NK-92 treated with Interleukin-12 subunit alpha and Interleukin-12 subunit beta, amount 100 ng/mL, for 24 hours (cell line): ENCODE results near the gene LRRIQ4.
A peak's percentile ranks its signal among the peaks of the same experiment; 100 is the strongest.

Experiments
- DNase-seq: peaks from one replicate; lab custom pipeline; 2025; lab: John Stamatoyannopoulos, UW

LRRIQ4 gene

DNA sequence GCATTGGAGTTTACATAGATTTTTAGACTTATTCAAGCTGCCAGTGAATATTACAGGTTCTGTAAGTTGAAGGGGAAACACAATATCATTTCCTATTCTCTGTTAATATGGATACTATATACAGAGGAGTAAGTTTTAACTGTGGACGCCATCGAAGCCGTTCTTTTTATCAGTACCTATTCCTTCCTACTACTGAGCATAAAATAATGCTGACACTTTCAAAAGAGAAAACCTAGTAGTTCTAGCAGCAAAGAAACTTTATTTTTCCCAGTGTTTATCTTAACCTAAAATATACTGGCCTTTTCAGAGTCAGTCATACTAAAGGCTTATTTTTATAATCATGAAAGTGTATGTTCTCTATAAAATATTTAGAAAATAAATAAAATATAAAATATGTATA lies 42.8 kb downstream of the LRRIQ4 start:
- DNase-seq = no peak

DNA sequence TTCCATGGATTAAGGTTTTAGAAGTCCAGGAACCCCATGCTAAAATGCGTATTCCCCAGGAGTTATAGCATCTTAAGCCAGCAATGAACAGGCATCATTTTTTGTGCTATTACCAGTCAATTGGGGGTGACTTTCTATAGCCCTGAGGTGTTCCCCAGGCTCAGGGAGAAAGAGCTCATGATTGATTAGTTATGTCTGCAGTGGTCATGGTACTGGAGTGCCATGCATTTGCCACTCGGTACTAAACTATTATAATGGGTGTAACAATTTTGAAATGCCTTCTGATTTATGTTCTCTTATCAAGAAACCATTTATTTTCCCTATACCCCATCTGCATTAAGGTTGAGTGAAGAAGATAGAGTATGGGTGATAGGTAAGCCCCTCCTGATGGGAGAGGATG lies 45.1 kb downstream of the LRRIQ4 start:
- DNase-seq = no peak

DNA sequence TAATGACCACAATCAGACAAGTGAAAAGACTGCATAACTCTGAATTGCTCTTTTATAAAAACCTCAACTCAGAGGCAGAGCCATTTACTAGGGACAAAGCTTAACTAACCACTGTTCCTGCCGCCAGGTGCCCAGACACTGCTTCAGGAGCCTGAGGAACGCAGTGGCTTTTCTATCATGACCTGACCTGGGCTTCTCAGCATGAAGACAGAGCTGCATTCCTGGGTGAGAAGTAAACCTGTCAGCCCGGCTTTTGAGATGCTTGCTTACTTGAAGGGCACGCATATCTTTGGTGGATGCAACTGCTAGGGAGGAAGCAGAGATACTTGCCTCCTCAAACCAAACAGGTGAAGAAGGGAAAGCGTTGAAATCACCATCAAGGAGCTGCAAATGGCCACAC lies 49.2 kb downstream of the LRRIQ4 start:
- DNase-seq = no peak

DNA sequence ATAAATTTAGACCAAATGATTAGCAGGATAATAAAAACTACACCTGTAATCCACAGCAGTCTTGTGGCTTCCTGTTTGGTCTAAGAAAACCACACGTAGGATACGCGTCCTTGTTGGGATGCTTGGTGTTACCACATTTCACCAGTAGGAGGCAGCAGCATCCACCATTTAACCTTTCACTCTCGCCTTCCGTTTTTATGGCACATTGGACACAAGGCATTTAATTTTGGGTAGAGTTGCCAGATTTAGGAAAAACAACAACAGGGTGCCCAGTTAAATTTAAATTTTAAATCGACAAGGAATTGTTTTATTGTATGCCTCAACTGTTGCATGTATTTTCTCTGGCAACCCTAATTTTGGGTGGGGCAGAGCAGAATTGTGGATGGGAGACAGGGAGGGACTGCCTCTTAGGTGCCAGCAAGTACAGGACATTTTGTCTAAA lies 50.8 kb downstream of the LRRIQ4 start:
- peak; percentile 31 for DNase-seq

DNA sequence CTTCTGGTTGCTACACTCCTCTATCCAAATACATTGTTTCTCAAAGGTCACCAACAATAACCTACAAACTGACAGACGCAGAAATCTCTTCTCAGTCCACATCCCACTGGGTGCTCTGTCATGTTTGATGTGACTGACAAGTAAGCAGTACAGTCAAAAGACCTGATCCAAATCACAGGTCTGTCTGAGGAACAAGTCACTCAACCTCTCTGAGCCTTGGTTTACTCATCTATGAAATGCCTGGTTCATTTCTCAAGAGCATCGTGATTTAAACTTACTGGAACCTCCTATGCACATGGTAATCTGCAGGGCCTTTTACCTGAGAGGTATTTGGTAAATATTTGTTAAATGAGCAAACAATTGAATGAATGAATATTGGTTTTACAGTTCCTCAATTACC lies 51.6 kb downstream of the LRRIQ4 start:
- DNase-seq = no peak

DNA sequence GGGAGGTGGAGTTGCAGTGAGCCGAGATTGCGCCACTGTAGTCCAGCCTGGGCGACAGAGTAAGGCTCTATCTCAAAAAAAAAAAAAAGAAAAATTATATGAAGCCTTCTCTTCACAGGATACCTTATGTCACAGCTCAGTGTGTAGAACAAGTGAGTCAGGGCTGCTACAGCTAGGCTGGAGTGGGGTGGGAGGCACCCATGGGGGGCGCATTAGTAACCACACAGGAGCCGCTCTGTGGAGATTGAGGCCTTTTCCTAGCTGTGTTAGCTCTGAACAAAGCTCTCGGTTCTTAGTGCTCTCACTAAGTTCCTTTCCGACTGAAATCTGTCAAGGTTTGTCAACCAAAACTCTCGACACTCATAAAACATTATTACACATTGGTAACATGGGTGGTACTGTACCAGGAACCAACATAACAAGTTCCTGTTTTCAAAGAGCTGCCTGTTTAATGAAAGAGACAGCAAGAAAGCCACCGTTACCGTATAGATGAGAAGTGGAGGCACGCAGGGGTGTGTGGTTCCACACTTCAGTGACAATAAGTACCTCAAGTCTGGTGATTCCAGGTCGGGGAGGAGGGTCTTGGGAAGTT lies 52.6 kb downstream of the LRRIQ4 start:
- no peak for DNase-seq

DNA sequence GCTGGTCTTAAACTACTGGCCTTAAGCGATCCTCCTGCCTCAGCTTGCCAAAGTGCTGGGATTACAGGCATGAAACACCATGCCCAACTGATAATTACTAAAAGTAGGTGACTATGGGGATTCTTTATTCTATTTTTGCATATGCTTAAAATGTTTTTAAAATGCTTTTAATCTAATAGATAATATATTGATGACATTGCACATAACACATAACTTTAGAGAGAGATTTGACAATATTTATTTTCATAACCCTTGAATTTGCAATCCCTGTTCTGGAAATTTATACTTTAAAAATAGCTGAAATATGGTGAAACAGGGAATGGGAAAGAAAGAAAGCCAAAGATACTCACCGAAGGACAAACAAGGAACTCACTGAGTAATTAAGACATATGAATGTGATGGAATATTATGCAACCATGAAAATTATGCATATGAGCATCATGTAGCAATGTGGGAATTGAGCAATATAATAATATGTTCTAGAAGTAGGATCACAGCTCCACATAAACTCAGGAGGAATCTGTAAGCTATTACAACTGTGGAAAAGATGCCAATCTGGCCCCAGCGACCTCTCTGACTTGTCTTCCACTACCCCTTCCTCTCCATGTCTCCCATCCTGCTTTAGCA lies 55.0 kb downstream of the LRRIQ4 start:
- DNase-seq = no peak

DNA sequence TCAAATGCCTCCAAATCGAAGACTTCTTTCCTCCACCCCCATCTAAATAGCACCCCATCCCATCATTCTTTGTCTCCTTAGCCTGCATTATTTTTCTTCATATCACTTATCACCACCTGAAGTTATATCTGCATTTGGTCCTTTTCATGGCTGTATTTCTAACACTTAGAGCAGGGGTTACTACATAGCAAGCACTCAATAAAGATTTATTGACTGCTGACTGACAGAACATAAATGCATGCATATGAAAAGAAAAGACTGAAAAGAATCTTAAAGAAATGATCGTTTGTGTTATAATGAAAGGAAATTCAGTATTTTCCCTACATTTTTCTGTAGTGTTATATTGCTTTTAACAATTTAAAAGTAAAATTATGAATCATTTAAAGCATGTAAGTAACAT lies 55.7 kb downstream of the LRRIQ4 start:
- DNase-seq = no peak

DNA sequence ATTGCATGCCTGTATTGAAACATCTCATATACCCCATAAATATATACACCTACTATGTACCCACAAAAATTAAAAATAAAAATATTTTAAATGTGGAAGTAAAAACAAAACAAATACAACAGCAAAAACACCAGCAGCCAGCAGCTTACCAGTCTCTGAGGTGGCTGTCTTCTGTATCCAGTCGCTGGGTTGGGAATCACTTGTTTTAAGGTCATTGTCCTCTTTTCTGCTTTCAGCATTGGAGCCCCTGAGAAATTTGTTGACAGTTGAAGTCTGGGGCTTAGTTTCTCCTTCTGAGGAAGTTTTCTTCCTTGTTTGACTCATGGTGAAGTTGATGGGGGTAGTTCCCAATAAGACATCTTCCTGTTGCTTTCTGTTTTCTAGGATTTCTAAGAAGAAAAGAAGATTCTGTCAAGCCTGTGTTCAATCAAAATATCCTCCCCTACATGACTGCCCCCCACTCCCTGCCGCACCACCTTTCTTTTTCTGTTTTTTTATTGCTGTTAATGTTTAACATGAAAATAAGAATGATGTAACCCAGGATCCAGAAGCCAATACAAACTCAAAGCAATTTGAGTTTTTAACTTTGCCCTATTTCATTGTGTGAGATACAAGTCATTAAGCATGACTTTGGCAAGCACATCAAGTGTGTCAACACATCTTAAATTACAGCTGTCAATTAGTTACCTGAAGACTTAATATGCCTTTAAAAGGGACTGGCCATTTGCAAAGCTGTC lies 57.0 kb downstream of the LRRIQ4 start, which contains the start of gene LRRC31:
LRRC31 (minus strand) TSS at position 452 of the 737 bp plus-strand sequence; CDS start at position 324, 128 bp downstream.
- no peak for DNase-seq

DNA sequence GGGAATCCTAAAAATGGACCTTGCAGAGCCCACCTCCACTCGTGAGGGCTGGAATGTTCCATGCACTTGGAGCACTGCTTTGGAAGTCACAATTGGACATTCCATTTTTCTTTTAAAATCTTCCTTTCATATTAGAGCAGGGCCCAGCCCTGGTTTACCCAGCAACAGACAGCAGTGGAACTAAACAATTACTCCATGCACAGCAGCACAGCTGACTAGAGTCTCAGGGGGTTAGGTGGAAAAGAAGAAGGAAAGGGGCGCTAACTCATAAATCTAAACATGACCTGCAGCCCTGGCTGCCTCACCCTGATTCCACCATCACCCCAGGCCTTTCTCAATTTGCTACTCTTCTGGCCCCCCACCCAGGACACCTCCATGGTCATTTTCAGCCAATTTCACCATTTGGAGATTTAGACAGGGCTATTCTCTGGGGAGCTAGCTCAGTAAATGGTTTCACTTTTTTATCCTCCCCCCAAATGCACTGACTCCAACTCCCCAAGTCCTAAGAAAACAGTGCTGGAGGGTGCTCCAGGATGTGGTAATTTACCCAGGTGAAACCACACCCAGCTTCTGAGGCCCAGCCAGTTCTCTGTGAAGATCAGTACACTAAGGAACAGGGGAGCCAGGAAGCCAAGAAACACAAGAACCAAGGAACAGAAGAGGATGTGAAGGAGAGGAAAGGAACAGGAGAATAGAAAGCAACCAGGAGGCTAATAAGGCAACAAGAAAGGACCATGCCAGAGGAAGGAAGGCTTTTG lies 58.6 kb downstream of the LRRIQ4 start:
- DNase-seq = no peak

DNA sequence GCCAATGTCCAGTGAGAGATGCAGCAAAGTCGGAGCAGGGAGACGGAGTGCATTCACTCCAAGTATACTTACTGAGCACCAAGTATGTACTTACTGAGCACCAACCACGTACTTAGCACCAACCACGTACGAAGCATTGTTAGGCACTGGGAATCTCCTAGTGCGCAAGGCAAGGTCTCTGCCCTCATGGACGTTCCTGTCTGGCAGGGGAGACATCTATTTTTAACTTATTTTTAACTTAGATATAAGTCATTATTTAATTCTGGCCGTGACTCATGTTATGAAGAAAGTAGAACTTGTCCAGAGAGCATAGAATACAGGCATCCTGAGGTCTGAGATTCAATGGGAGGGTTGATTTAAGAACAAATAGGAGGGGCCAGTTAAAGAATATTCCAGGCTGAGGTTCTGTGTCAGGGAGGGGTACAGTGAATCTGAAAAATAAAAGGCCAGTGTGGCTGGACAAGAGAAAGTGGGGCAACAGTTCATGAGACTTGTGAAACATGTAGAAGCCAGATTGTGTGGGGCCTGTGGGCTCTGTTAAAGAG lies 66.4 kb downstream of the LRRIQ4 start:
- DNase-seq = no peak

DNA sequence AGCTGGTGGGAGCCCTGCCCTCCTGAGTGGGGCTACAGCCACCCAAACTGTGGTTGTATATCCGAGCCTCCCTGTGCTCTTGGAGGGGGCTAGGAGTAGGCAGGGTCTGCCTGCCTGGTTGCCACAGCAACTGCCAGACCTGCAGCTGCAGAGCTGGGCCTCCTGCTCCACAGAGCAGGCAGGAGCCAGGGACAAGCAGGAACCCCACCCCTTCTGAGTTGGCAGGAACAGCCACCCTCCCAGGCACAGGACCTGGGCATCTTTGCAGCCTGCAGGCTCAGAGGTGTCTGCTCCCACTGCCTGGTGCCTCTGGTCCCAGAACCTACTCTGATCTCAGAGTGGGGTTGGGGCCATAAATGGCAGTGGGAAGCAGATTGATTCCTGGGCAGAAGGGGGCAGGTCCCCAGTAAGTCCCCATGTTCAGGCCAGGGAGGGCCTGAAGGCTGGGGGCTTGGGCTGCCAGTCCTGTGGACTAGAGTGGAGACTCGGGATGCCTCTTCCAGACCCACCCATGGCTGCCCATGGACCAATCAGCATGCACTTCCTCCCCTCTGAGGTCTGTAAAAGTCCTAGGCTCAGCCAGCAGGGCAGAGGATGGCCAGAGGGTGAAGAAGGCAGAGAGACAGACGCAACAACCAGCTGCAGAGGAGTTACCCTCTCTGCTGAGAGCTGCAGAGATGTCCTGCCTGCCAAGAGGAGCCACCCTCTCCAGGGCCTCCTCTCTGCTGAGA lies 67.3 kb downstream of the LRRIQ4 start:
- DNase-seq = no peak

DNA sequence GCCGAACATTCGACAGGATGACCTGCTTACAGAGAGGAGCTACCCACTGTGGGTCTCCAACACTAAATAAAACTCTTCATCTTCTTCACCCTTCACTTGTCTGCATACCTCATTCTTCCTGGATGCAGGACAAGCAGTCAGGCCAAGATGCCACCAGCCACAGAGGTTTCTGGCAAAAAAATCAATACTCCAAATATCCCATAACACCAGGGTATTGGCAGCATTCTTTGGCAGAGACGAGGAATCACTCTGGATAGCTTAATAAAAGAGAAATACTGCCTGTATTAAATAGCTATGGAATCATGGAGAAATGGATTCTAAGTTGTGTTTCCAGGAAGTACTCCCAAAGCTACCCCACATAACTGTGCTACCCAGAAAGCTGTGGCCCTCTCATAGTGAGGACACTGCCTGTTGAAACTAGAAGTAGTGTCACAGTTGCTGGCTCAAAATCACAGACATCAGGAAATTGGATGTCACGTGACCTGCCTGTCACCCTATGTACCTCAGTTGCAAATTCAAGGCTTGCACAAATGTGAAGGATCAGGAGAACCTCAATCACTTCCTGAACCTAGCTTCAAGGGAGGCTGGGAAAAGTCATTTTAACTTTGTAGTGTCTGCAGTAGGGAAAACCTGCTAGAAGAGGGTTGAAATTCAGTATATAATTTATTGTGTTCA lies 68.0 kb downstream of the LRRIQ4 start:
- no peak for DNase-seq

DNA sequence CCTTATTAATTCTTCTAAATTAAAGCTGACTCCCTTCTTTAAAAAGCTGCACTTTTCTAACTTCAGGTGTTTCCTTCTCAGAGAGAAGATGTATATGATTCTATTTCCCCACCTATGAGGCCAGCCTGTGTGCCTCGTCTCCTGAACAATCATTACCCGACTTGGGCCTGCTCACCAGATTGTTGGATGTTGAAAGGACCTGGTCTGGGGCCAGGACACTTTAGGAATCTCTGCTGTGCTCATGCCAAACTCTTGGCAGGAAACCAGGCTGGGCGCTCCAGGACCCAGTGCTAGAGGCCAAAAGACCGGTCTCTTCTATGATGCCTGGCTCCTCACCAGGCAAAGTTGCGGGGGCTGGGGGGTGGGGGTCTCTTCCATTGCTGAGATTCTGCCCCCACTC lies 74.0 kb downstream of the LRRIQ4 start:
- DNase-seq = no peak
